Stimulated activated CD8-positive, alpha-beta memory T cell treated with anti-CD3 and anti-CD28 coated beads, Interleukin-15, amount 100 ng/mL, for 48 hours (primary cell): ENCODE measurements around the gene NXPE4.
"Not testable (repeated sequence)": the region's sequence is repeated elsewhere in the genome, so short reads cannot be mapped to it uniquely, and the experiment has no call there.

Source experiments
- DNase-seq, 2 donors: peaks; one replicate each; pipeline ENCODE4 v3.0.0-alpha.2; 2020; ENCODE audit warnings: low read depth in 2 of 2

The NXPE4 gene

DNA sequence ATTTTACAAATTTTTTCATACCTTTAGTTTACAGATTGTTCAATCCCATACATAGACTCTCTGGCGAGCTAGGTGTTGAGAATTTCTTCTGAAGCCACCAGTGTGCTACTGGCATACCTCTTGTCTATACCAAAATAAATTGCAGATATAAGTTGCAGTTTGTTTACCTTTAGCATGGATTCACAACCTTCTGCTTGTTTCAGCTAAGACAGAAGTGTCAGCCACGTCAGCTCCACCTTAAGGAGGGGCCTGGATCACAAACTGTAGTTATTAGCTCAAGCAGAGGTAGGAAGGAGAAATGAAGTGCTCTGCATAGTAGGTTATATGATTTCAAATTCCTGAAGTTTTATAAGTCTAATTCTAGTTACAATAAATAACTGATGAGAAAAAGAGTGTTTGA, at the start of gene NXPE4:
Gene NXPE4 (minus strand): TSS at position 216 of the 400 bp plus-strand sequence. CDS start 1,027 bp downstream, outside the sequence.
- no peak for DNase-seq

- not testable (repeated sequence) for DNase-seq
Measured at GRCh38 chr11:114639440-114639839, 43.9 kb upstream of the NXPE4 start.

- DNase-seq, result not testable (repeated sequence)
Measured at GRCh38 chr11:114631445-114631965, 35.9 kb upstream of the NXPE4 start.

DNA sequence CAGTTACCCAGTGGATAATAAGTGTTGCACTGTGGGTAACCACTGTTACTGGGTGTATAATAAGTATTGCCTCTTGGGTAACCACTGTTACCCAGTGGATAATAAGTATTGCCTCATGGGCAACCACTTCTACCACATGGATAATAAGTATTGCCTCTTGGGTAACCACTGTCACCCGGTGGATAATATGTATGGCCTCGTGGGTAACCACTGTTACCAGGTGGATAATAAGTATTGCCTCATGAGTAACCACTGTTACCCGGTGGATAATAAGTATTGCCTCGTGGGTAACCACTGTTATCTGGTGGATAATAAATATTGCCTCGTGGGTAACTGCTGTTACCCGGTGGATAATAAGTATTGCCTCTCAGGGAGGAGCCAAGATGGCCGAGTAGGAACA, 29.7 kb upstream of the NXPE4 start:
- DNase-seq, result no peak

DNA sequence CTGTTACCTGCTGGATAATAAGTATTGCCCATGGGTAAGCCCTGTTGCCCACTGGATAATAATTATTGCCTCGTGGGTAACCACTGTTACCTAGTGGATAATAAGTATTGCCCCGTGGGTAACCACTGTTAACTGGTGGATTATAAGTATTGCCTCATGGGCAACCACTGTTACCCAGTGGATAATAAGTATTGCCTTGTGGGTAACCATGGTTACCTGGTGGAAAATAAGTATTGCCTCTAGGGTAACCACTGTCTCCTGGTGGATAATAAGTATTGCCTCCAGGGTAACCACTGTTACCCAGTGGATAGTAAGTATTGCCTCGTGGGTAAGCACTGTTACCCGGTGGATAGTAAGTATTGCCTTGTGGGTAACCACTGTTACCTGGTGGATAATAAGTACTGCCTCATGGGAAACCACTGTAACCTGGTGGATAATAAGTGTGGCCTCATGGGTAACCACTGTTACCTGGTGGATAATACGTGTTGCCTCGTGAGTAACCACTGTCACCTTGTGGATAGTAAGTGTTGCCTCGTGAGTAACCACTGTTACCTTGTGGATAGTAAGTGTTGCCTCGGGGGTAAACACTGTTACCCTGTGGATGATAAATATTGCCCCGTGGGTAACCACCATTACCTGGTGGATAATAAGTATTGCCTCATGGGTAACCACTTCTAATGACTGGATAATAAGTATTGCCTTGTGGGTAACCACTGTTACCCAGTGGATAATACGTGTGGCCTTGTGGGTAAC, 29.0 kb upstream of the NXPE4 start:
- DNase-seq, result no peak

GRCh38 chr11:114623720-114624119, 28.1 kb upstream of the NXPE4 start:
- no peak for DNase-seq

- no peak for DNase-seq
Measured at GRCh38 chr11:114622858-114623257, 27.3 kb upstream of the NXPE4 start.

GRCh38 chr11:114621950-114622809, 26.6 kb upstream of the NXPE4 start:
- no peak for DNase-seq

GRCh38 chr11:114621072-114621471, 25.5 kb upstream of the NXPE4 start:
- DNase-seq, result no peak

GRCh38 chr11:114619659-114620173, 24.1 kb upstream of the NXPE4 start:
- DNase-seq, result no peak

GRCh38 chr11:114618139-114618538, 22.6 kb upstream of the NXPE4 start:
- no peak for DNase-seq

GRCh38 chr11:114617157-114618124, 21.9 kb upstream of the NXPE4 start:
- no peak for DNase-seq

DNA sequence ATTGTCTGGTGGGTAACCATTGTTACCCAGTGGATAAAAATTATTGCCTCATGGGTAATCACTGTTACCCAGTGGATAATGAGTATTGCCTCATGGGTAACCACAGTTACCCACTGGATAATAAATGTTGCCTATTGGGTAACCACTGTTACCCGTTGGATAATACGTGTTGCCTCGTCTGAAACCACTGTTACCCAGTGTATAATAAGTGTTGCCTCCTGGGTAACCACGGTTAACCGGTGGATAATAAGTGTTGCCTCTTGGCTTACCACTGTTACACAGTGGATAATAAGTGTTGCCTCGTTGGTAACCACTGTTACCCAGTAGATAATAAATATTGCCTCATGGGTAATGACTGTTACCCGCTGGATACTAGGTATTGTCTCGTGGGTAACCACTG, 20.9 kb upstream of the NXPE4 start:
- DNase-seq, result no peak

GRCh38 chr11:114615448-114616361, 20.1 kb upstream of the NXPE4 start:
- no peak for DNase-seq

GRCh38 chr11:114614127-114614720, 18.6 kb upstream of the NXPE4 start:
- no peak for DNase-seq

GRCh38 chr11:114613094-114613493, 17.5 kb upstream of the NXPE4 start:
- DNase-seq, result not testable (repeated sequence)

DNA sequence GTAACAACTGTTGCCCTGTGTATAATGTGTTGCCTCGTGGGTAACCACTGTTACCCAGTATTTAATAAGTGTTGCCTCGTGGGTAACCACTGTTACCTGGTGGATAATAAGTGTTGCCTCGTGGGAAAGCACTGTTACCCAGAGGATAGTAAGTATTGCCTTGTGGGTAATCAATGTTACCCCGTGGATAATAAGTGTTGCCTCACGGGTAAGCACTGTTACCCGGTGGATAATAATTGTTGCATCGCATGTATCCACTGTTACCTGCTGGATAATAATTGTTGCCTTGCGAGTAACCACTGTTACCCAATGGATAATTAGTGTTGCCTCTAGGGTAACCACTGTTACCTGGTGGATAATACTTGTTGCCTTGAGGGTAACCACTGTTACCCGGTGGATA, 17.1 kb upstream of the NXPE4 start:
- DNase-seq, result no peak

DNA sequence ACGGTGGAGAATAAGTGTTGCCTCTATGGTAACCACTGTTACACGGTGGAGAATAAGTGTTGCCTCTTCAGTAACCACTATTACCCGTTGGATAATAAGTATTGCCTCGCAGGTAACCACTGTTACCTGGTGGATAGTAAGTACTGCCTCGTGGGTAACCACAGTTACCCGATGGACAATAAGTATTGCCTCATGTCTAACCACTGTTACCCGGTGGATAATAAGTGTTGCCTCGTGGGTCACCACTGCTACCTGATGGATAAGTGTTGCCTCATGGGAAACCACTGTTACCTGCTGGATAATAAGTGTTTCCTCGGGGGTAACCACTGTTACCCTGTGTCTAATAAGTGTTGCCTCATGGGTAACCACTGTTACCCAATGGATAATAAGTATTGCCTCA, 16.6 kb upstream of the NXPE4 start:
- DNase-seq, result not testable (repeated sequence)
